Suprapubic skin (tissue), 4 donors: Measurements from ENCODE around the gene IL20RA.

Source experiments
- POLR2A ChIP-seq, 2 donors: fragments of 450-650 bp; IDR thresholded peaks; one replicate each; pipeline ENCODE4 v1.6.1; 2017; ENCODE audit warnings: antibody characterized with exemption in 2 of 2, mild to moderate bottlenecking in 2 of 2, moderate library complexity in 2 of 2
- POLR2AphosphoS5 ChIP-seq, 3 donors: sonication (generic); formaldehyde crosslinking; IDR thresholded peaks; one replicate each; pipeline ENCODE4 v1.6.1; 2017; ENCODE audit warnings: antibody characterized with exemption in 3 of 3
- TF ChIP-seq, protein P1 (sequence below), 2 donors: fragments of 200-600 bp in 1 of 2; fragments of 450-650 bp in 1 of 2; sonication (generic) in 1 of 2; IDR thresholded peaks; one replicate each; pipeline ENCODE4 v1.5.1; 2016 to 2019; ENCODE audit warnings: antibody characterized with exemption in 2 of 2, mild to moderate bottlenecking in 1 of 2, moderate library complexity in 1 of 2

DNA sequence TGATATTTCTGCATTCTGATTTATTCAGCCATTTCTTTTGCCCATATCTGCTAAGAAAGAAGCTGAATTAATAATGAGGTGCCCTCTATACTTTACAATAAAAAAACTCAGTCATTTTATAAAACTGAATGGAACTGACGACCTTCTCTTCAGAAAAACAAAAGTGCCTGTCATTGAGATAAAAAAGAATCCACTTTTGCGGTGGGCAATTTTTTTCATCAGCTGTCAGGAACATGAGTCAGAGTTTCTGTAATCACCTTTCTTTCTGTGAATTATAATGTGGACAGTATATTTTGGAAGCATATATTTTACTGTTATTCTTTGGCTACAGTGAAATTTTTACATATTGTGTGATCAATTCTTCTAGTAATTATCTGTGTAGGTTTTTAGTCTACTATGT lies 33.4 kb downstream of the IL20RA start:
- TF ChIP-seq POLR2AphosphoS5 (IDR thresholded peaks at IDR 0.05) (no peak), POLR2A (IDR thresholded peaks at IDR 0.05) (no peak)
- TF ChIP-seq, protein P1, sequence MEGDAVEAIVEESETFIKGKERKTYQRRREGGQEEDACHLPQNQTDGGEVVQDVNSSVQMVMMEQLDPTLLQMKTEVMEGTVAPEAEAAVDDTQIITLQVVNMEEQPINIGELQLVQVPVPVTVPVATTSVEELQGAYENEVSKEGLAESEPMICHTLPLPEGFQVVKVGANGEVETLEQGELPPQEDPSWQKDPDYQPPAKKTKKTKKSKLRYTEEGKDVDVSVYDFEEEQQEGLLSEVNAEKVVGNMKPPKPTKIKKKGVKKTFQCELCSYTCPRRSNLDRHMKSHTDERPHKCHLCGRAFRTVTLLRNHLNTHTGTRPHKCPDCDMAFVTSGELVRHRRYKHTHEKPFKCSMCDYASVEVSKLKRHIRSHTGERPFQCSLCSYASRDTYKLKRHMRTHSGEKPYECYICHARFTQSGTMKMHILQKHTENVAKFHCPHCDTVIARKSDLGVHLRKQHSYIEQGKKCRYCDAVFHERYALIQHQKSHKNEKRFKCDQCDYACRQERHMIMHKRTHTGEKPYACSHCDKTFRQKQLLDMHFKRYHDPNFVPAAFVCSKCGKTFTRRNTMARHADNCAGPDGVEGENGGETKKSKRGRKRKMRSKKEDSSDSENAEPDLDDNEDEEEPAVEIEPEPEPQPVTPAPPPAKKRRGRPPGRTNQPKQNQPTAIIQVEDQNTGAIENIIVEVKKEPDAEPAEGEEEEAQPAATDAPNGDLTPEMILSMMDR (IDR thresholded peaks at IDR 0.05) = no peak
